ENCODE results near the gene DIDO1.

DNA sequence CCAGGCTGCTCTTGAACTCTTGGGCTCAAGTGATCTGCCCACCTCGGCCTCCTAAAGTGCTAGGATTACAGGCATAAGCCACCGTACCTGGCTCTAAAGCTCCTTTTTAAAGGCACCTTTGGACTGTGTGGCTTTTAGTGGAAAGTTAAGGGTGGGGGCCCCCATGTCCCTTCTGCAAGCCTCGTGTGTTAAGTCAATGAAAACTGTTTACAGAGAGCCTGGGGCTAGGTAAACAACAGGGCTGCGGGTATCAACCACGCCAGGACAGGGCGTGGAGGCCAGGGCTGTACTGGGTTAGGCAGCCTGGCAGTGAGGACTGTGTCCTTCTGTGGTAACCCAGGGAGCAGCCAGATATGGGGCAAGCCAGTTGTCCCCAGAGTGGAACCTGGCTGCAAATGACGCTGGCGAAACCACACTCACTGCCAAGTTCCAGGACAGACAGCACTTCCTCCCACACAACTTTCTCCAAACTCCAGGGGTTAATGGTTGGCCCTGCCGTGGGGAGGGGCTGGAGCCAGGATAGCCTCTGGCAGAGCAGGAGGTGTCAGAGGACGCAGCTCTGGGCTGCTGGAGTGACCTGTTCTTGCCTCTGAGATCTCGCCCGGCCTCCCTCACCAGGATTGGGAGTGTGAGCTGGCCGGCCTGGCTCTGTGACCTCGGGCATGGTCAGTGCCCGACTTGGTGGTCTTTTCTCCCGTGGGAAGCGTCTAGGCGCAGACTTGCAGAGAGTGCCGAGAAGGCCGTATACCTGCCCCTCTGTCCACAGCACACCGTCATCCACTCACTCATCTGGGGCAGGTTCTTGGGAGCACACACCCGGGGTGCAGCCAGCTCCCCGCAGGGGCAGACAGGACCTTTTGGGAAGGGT is 29.4 kb upstream of the DIDO1 start:
- TF ChIP-seq CTCF (IDR thresholded peaks at IDR 0.05) (no peak), EZH2 (IDR thresholded peaks at IDR 0.05; ENCODE audit: borderline replicate concordance, insufficient read depth, low read depth, low read length, poor library complexity, severe bottlenecking) (no peak)

Measured in B cell (primary cell).